HepG2 (cell line): ENCODE results near the gene DHH. TPM values are rescaled to one million over a fixed set of nuclear protein-coding genes. Genes with fewer than 3 reads are reported as not detected.
A peak's percentile ranks its signal among the peaks of the same experiment; 100 is the strongest.

Experiments used
- ARID4A ChIP-seq: sonication (generic); formaldehyde crosslinking; IDR thresholded peaks from 2 replicates; pipeline ENCODE4 v1.5.0; 2020; ENCODE audit warnings: mild to moderate bottlenecking, missing genetic modification reagents, borderline replicate concordance
- MXI1 ChIP-seq: IDR thresholded peaks from 3 replicates; pipeline ENCODE4 v1.6.1; 2012; ENCODE audit warnings: low read depth, low read length, inconsistent platforms, borderline replicate concordance
- NKX3-1 ChIP-seq: sonication (generic); formaldehyde crosslinking; IDR thresholded peaks from 2 replicates; pipeline ENCODE4 v1.5.0; 2020; ENCODE audit warnings: missing genetic modification reagents
- ZNF282 ChIP-seq: fragments of 450-650 bp; IDR thresholded peaks from 2 replicates; pipeline ENCODE4 v1.6.1; 2018; ENCODE audit not compliant: partially characterized antibody
- polyA plus RNA-seq, 8 experiments: library from polyadenylated mRNA; depleted of rRNA in 3 of 8; stranded (reverse) in 7 of 8; unstranded in 1 of 8; fragments of >200 nt; fragmentation: Illumina TruSeq in 4 of 8; extraction: Trizol in 4 of 8; gene quantifications; 2 replicates each; pipeline versions ENCODE4 v1.2.1 to v1.2.3, GENCODE V29; 2011 to 2016; ENCODE audit warnings: low read depth in 4 of 8, missing spikeins in 1 of 8, mixed read lengths in 1 of 8; ENCODE audit not compliant: insufficient read depth in 1 of 8
- total RNA-seq, 5 experiments: library from RNA; depleted of rRNA; stranded (reverse); fragments of >200 nt; fragmentation: Illumina TruSeq; extraction: Trizol; gene quantifications; 2 replicates each; pipeline ENCODE4 v1.2.3, GENCODE V29; 2016; ENCODE audit warnings: low read depth in 1 of 5
- TF ChIP-seq, protein P1 (sequence below), 2 experiments: fragments of 450-650 bp in 1 of 2; sonication (generic) in 1 of 2; formaldehyde crosslinking in 1 of 2; IDR thresholded peaks; 2 replicates each; pipeline versions ENCODE4 v1.6.1 to v1.8.0; 2016 to 2022; ENCODE audit warnings: antibody characterized with exemption in 1 of 2, mild to moderate bottlenecking in 1 of 2, missing genetic modification reagents in 1 of 2
- TF ChIP-seq, protein P2 (sequence below): sonication (generic); formaldehyde crosslinking; IDR thresholded peaks from 2 replicates; pipeline ENCODE4 v1.4.0; 2020; ENCODE audit warnings: mild to moderate bottlenecking, missing genetic modification reagents
- TF ChIP-seq, protein P3 (sequence below): sonication (generic); formaldehyde crosslinking; IDR thresholded peaks from 2 replicates; pipeline ENCODE4 v1.4.0; 2020; ENCODE audit warnings: missing genetic modification reagents, borderline replicate concordance

Gene DHH
- total and polyA plus RNA-seq, 2 of the 13 experiments (the other 11 are each of a cell fraction or from before 2014, with no cell fraction given): not detected

- TF ChIP-seq, protein P1, sequence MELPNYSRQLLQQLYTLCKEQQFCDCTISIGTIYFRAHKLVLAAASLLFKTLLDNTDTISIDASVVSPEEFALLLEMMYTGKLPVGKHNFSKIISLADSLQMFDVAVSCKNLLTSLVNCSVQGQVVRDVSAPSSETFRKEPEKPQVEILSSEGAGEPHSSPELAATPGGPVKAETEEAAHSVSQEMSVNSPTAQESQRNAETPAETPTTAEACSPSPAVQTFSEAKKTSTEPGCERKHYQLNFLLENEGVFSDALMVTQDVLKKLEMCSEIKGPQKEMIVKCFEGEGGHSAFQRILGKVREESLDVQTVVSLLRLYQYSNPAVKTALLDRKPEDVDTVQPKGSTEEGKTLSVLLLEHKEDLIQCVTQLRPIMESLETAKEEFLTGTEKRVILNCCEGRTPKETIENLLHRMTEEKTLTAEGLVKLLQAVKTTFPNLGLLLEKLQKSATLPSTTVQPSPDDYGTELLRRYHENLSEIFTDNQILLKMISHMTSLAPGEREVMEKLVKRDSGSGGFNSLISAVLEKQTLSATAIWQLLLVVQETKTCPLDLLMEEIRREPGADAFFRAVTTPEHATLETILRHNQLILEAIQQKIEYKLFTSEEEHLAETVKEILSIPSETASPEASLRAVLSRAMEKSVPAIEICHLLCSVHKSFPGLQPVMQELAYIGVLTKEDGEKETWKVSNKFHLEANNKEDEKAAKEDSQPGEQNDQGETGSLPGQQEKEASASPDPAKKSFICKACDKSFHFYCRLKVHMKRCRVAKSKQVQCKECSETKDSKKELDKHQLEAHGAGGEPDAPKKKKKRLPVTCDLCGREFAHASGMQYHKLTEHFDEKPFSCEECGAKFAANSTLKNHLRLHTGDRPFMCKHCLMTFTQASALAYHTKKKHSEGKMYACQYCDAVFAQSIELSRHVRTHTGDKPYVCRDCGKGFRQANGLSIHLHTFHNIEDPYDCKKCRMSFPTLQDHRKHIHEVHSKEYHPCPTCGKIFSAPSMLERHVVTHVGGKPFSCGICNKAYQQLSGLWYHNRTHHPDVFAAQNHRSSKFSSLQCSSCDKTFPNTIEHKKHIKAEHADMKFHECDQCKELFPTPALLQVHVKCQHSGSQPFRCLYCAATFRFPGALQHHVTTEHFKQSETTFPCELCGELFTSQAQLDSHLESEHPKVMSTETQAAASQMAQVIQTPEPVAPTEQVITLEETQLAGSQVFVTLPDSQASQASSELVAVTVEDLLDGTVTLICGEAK (IDR thresholded peaks at IDR 0.05): no peak
- TF ChIP-seq, protein P1 (CRISPR knock-in tag; IDR thresholded peaks at IDR 0.05): peak; percentile 82
- TF ChIP-seq ARID4A (CRISPR knock-in tag) (no peak; the same call in 1 of the 2 replicates), MXI1 (peak; percentile 87; the same call in 1 of the 3 replicates), NKX3-1 (CRISPR knock-in tag) (no peak), ZNF282 (no peak)
- TF ChIP-seq, protein P2, sequence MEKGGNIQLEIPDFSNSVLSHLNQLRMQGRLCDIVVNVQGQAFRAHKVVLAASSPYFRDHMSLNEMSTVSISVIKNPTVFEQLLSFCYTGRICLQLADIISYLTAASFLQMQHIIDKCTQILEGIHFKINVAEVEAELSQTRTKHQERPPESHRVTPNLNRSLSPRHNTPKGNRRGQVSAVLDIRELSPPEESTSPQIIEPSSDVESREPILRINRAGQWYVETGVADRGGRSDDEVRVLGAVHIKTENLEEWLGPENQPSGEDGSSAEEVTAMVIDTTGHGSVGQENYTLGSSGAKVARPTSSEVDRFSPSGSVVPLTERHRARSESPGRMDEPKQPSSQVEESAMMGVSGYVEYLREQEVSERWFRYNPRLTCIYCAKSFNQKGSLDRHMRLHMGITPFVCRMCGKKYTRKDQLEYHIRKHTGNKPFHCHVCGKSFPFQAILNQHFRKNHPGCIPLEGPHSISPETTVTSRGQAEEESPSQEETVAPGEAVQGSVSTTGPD (CRISPR knock-in tag): peak; percentile 24; the same call in 1 of the 2 replicates
- TF ChIP-seq, protein P3, sequence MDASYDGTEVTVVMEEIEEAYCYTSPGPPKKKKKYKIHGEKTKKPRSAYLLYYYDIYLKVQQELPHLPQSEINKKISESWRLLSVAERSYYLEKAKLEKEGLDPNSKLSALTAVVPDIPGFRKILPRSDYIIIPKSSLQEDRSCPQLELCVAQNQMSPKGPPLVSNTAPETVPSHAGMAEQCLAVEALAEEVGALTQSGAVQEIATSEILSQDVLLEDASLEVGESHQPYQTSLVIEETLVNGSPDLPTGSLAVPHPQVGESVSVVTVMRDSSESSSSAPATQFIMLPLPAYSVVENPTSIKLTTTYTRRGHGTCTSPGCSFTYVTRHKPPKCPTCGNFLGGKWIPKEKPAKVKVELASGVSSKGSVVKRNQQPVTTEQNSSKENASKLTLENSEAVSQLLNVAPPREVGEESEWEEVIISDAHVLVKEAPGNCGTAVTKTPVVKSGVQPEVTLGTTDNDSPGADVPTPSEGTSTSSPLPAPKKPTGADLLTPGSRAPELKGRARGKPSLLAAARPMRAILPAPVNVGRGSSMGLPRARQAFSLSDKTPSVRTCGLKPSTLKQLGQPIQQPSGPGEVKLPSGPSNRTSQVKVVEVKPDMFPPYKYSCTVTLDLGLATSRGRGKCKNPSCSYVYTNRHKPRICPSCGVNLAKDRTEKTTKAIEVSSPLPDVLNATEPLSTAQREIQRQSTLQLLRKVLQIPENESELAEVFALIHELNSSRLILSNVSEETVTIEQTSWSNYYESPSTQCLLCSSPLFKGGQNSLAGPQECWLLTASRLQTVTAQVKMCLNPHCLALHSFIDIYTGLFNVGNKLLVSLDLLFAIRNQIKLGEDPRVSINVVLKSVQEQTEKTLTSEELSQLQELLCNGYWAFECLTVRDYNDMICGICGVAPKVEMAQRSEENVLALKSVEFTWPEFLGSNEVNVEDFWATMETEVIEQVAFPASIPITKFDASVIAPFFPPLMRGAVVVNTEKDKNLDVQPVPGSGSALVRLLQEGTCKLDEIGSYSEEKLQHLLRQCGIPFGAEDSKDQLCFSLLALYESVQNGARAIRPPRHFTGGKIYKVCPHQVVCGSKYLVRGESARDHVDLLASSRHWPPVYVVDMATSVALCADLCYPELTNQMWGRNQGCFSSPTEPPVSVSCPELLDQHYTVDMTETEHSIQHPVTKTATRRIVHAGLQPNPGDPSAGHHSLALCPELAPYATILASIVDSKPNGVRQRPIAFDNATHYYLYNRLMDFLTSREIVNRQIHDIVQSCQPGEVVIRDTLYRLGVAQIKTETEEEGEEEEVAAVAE (CRISPR knock-in tag): peak; percentile 17; the same call in 1 of the 2 replicates
These were observed 36.7 kb upstream of the DHH start, which contains the start of gene TUBA1B (continued) for GRCh38 chr12:49131051-49131893.
